SK-N-SH (cell line): ENCODE results near the gene BEND3. TPM values are rescaled to one million over a fixed set of nuclear protein-coding genes. Genes with fewer than 3 reads are reported as not detected.

ENCODE experiments used
- CTCF ChIA-PET: fragments of 300-600, 350-600 bp; formaldehyde crosslinking; extraction: SDS; loops from one replicate; lab custom pipeline; 2021; lab: Yijun Ruan, JAX
- POLR2A ChIA-PET: fragments of 350-600 bp; sonication (Branson Sonifier 250); formaldehyde crosslinking; extraction: SDS; loops from one replicate; lab custom pipeline; 2020; ENCODE audit warnings: antibody characterized with exemption, inconsistent platforms; lab: Yijun Ruan, JAX
- DNase-seq: peaks from one replicate; pipeline ENCODE4 v3.0.0; 2012
- H2AFZ ChIP-seq: fragments of 200-600 bp; sonication (generic); 2 replicates; pipeline ENCODE4 v1.8.1; 2016; ENCODE audit warnings: antibody characterized with exemption, mild to moderate bottlenecking, low read depth
- H3F3A ChIP-seq: fragments of 200-600 bp; sonication (generic); replicated peaks from 2 replicates; pipeline ENCODE3; 2016; ENCODE audit warnings: antibody characterized with exemption, mild to moderate bottlenecking; ENCODE audit not compliant: insufficient read depth
- H3K27ac ChIP-seq, 2 experiments: fragments of 200-500 bp in 1 of 2; fragments of 200-600 bp in 1 of 2; sonication (Bioruptor generic) in 1 of 2; sonication (generic), shearing (Covaris generic) in 1 of 2; 2 replicates each; pipeline versions ENCODE4 v1.5.1 to v1.6.1; 2014 to 2016; ENCODE audit warnings: low read depth in 2 of 2, inconsistent platforms in 1 of 2, low read length in 1 of 2, mild to moderate bottlenecking in 1 of 2, mixed read lengths in 1 of 2
- H3K27me3 ChIP-seq: fragments of 200-600 bp; sonication (generic), shearing (Covaris generic); 2 replicates; pipeline ENCODE4 v1.6.1; 2016; ENCODE audit warnings: mixed run types; ENCODE audit not compliant: insufficient read depth
- H3K36me3 ChIP-seq, 2 experiments: fragments of 200-500 bp in 1 of 2; fragments of 200-600 bp in 1 of 2; sonication (Bioruptor generic) in 1 of 2; sonication (generic) in 1 of 2; replicated peaks in 1 of 2; 2 replicates each; pipeline versions ENCODE3 to v1.5.1; 2014 to 2016; ENCODE audit warnings: low read length in 1 of 2, mild to moderate bottlenecking in 1 of 2; ENCODE audit not compliant: insufficient read depth in 2 of 2, control insufficient read depth in 1 of 2
- H3K4me1 ChIP-seq, 2 experiments: fragments of 200-500 bp in 1 of 2; fragments of 200-600 bp in 1 of 2; sonication (Bioruptor generic) in 1 of 2; sonication (generic), shearing (Covaris generic) in 1 of 2; 2 replicates each; pipeline versions ENCODE4 v1.5.1 to v1.6.1; 2014 to 2016; ENCODE audit warnings: low read depth in 1 of 2, low read length in 1 of 2, mixed run types in 1 of 2; ENCODE audit not compliant: insufficient read depth in 2 of 2, control insufficient read depth in 1 of 2
- H3K4me2 ChIP-seq: fragments of 200-600 bp; sonication (generic), shearing (Covaris generic); 2 replicates; pipeline ENCODE4 v1.6.1; 2017; ENCODE audit warnings: mixed run types
- H3K4me3 ChIP-seq, 2 experiments: fragments of 200-500 bp in 1 of 2; fragments of 200-600 bp in 1 of 2; sonication (Bioruptor generic) in 1 of 2; sonication (generic), shearing (Covaris generic) in 1 of 2; 2 replicates each; pipeline versions ENCODE4 v1.5.1 to v1.8.1; 2014 to 2016; ENCODE audit warnings: low read depth in 2 of 2, inconsistent platforms in 1 of 2, low read length in 1 of 2, mild to moderate bottlenecking in 1 of 2, mixed read lengths in 1 of 2, moderate library complexity in 1 of 2
- H3K79me2 ChIP-seq: fragments of 200-600 bp; sonication (generic); 2 replicates; pipeline ENCODE4 v1.8.1; 2017; ENCODE audit warnings: mild to moderate bottlenecking; ENCODE audit not compliant: insufficient read depth
- H3K9ac ChIP-seq: fragments of 200-600 bp; sonication (generic); 2 replicates; pipeline ENCODE4 v1.6.1; 2017; ENCODE audit warnings: mixed run types
- H3K9me2 ChIP-seq: fragments of 200-600 bp; sonication (generic); 2 replicates; pipeline ENCODE4 v1.6.1; 2017; ENCODE audit warnings: mixed run types
- H3K9me3 ChIP-seq: fragments of 200-600 bp; sonication (generic); 2 replicates; pipeline ENCODE4 v1.6.1; 2017; ENCODE audit warnings: mixed run types, mild to moderate bottlenecking, moderate library complexity
- H4K20me1 ChIP-seq: fragments of 200-600 bp; sonication (generic); 2 replicates; pipeline ENCODE4 v1.6.1; 2017; ENCODE audit warnings: mild to moderate bottlenecking, mixed run types; ENCODE audit not compliant: insufficient read depth
- CHD2 ChIP-seq: fragments of 150-350 bp; IDR thresholded peaks from 2 replicates; pipeline ENCODE4 v1.6.1; 2018; ENCODE audit warnings: low read length; ENCODE audit not compliant: partially characterized antibody
- ELF1 ChIP-seq: IDR thresholded peaks from 2 replicates; pipeline ENCODE4 v1.4.0; 2012
- EP300 ChIP-seq, 2 experiments: IDR thresholded peaks; 2 replicates each; pipeline versions ENCODE4 v1.4.0 to v1.6.1; 2012; ENCODE audit warnings: borderline replicate concordance in 1 of 2, low read depth in 1 of 2, low read length in 1 of 2
- FOSL2 ChIP-seq: IDR thresholded peaks from 2 replicates; pipeline ENCODE4 v1.4.0; 2012; ENCODE audit warnings: low read depth, mild to moderate bottlenecking, moderate library complexity, borderline replicate concordance
- FOXM1 ChIP-seq: IDR thresholded peaks from 2 replicates; pipeline ENCODE4 v1.4.0; 2012; ENCODE audit warnings: low read depth, mild to moderate bottlenecking
- MAX ChIP-seq: IDR thresholded peaks from 2 replicates; pipeline ENCODE4 v1.4.0; 2012; ENCODE audit warnings: low read depth
- MXI1 ChIP-seq: IDR thresholded peaks from 2 replicates; pipeline ENCODE4 v1.6.1; 2012; ENCODE audit warnings: mild to moderate bottlenecking, low read depth, low read length, improper control_type of control experiment
- PBX3 ChIP-seq: IDR thresholded peaks from 2 replicates; pipeline ENCODE4; 2012
- RAD21 ChIP-seq: IDR thresholded peaks from 2 replicates; pipeline ENCODE4 v1.6.1; 2012; ENCODE audit warnings: mild to moderate bottlenecking, low read length
- REST ChIP-seq: IDR thresholded peaks from 2 replicates; pipeline ENCODE4 v1.6.1; 2012; ENCODE audit warnings: mild to moderate bottlenecking, low read depth, low read length, moderate library complexity
- SMC3 ChIP-seq: IDR thresholded peaks from 2 replicates; pipeline ENCODE4 v1.6.1; 2012; ENCODE audit warnings: low read depth, low read length, improper control_type of control experiment
- TEAD4 ChIP-seq: IDR thresholded peaks from 2 replicates; pipeline ENCODE4 v1.4.0; 2012; ENCODE audit warnings: mild to moderate bottlenecking, borderline replicate concordance; ENCODE audit not compliant: insufficient read depth
- YY1 ChIP-seq: IDR thresholded peaks from 2 replicates; pipeline ENCODE4 v1.4.0; 2012; ENCODE audit warnings: low read depth, mild to moderate bottlenecking
- ZBTB33 ChIP-seq: IDR thresholded peaks from 2 replicates; pipeline ENCODE4 v1.4.0; 2012; ENCODE audit warnings: low read depth, borderline replicate concordance
- WGBS: methylation state at CpG from one replicate; pipeline ENCODE4 v1.1.6; 2017; ENCODE audit warnings: low lambda C conversion rate; 5-methylcytosine and 5-hydroxymethylcytosine counted together
- polyA plus RNA-seq, 3 experiments: library from polyadenylated mRNA; depleted of rRNA; stranded (reverse); fragments of >200 nt; gene quantifications; 2 replicates each; pipeline ENCODE4 v1.2.3, GENCODE V29; 2012

BEND3 gene
- polyA plus RNA-seq, 1 of the 3 experiments (the other 2 are of a cell fraction), result 1.0 TPM

GRCh38 chr6:107121266-107121665 is 6.0 kb upstream of the BEND3 start:
- Histone ChIP-seq H3K4me1 (peaks cover 4 to 8% of the 10 kb centered on the region in 2 experiments; a peak in 2 of 4 replicates), H3K4me3 (no peak overlapping the region), H3K27ac (no peak overlapping the region), H3F3A (peaks cover 1% of the 10 kb centered on the region), H3K36me3 (no peaks in the 10 kb centered on the region), H3K79me2 (no peaks in the 10 kb centered on the region), H3K9me3 (no peaks in the 10 kb centered on the region), H2AFZ (no peak overlapping the region), H4K20me1 (no peaks in the 10 kb centered on the region), H3K27me3 (no peaks in the 10 kb centered on the region; the same call in 1 of the 2 replicates), H3K4me2 (no peak overlapping the region), H3K9me2 (no peaks in the 10 kb centered on the region), H3K9ac (no peak overlapping the region)
- POLR2A ChIA-PET, result no interaction called here
- CTCF ChIA-PET, result no interaction called here
- TF ChIP-seq ZBTB33, result no peak
- TF ChIP-seq TEAD4, result no peak
- TF ChIP-seq REST, result no peak
- no peak for TF ChIP-seq FOSL2
- no peak for TF ChIP-seq EP300 (IDR thresholded peaks at IDR 0.05; ENCODE audit: borderline replicate concordance in 1 of 2, low read depth in 1 of 2, low read length in 1 of 2)
- TF ChIP-seq PBX3, result no peak
- TF ChIP-seq CHD2, result no peak
- no peak for TF ChIP-seq FOXM1
- TF ChIP-seq ELF1, result no peak
- no peak for TF ChIP-seq MXI1
- no peak for TF ChIP-seq MAX
- TF ChIP-seq RAD21, result no peak
- no peak for TF ChIP-seq YY1
- no peak for TF ChIP-seq SMC3
- 92% methylated on average over 6 of the region's 6 CpGs for WGBS
- no peak for DNase-seq
